HFFc6 (cell line): ENCODE data around the gene STAP2. TPM values are rescaled to one million over a fixed set of nuclear protein-coding genes. Genes with fewer than 3 reads are reported as not detected.

Source experiments
- DNase-seq: peaks from one replicate; pipeline ENCODE4 v3.0.0-alpha.2; 2018
- H3K27ac Mint-ChIP-seq: 2 replicates; pipeline ENCODE4 v1.8.0; 2020; ENCODE audit warnings: mild to moderate bottlenecking, mixed read lengths
- H3K27me3 Mint-ChIP-seq: 2 replicates; pipeline ENCODE4 v1.8.0; 2021; ENCODE audit warnings: mild to moderate bottlenecking, moderate library complexity, mixed read lengths; ENCODE audit not compliant: insufficient read depth
- H3K36me3 Mint-ChIP-seq: 2 replicates; pipeline ENCODE4 v1.8.0; 2021; ENCODE audit warnings: low read depth, mixed read lengths
- H3K4me1 Mint-ChIP-seq: 2 replicates; pipeline ENCODE4 v1.8.0; 2020; ENCODE audit warnings: low read depth, mixed read lengths
- H3K4me3 Mint-ChIP-seq: 2 replicates; pipeline ENCODE4 v1.8.0; 2020; ENCODE audit warnings: mild to moderate bottlenecking, moderate library complexity, mixed read lengths
- H3K9me3 Mint-ChIP-seq: 2 replicates; pipeline ENCODE4 v1.8.0; 2020; ENCODE audit warnings: mild to moderate bottlenecking, mixed read lengths
- total RNA-seq, 6 experiments: library from RNA; stranded (reverse); fragmentation: NEBNext Ultra II Directional; extraction: Animal tissue kit (Norgen Biotek cat#: 25700); gene quantifications; 2 replicates in 1 of 6; 3 replicates in 5 of 6; pipeline ENCODE4 v1.2.3, GENCODE V29; 2021
- TF ChIP-seq, protein P1 (sequence below): fragments of 200-600 bp; sonication (generic); IDR thresholded peaks from 2 replicates; pipeline ENCODE4 v1.5.0; 2021; ENCODE audit warnings: antibody characterized with exemption, mild to moderate bottlenecking

STAP2 gene
- total RNA-seq, 6 experiments from 2014 or later, result 0.24 to 2.7 (median 1.9) TPM

DNA sequence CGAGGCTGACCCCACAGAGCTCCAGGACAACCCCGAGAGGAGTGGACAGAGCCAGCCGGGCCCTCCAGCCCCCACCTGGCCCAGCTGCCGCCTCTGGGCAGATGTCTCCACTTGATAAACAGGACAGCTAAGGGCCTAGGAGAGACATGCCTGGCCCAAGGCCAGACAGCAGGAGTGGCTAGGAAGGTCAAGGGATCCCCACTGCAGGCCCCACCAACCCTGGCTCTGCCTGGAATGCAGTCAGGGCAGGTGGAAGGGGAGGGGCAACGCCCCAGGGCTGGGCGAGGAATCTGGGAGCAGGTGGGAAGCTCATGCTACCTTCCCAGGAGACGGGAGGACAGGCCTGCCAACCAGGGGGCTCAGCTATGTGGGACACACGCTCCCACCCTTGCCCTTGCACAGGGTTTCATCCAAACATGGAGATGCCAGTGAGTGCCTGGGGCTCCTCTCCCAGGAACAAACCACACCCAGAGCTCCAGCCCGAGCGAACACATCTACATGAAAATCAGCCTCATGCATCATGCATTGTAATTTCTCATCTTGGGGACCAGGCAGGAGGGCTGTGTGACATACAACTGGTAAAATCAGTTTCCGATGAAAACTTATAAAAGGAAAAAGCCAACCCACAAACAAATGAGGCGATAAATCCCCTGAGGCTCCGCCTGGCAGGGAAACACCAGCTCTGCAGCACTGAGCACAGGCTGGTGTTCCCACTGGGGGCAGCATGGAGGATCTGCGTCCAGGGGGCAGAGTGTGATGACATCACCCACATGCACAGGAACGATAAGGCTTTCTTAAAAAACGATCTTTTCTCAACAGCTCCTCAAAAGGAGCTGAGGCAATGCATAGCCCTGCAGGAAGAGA lies 36.8 kb upstream of the STAP2 start:
- Mint-ChIP-seq H3K36me3 (no peaks in the 10 kb centered on the region), H3K27me3 (peaks cover 1% of the 10 kb centered on the region; the same call in 1 of the 2 replicates), H3K27ac (peak overlapping the region; percentile 98), H3K9me3 (no peaks in the 10 kb centered on the region), H3K4me3 (peak overlapping the region; percentile 64), H3K4me1 (peaks cover 61% of the 10 kb centered on the region)
- TF ChIP-seq, protein P1, sequence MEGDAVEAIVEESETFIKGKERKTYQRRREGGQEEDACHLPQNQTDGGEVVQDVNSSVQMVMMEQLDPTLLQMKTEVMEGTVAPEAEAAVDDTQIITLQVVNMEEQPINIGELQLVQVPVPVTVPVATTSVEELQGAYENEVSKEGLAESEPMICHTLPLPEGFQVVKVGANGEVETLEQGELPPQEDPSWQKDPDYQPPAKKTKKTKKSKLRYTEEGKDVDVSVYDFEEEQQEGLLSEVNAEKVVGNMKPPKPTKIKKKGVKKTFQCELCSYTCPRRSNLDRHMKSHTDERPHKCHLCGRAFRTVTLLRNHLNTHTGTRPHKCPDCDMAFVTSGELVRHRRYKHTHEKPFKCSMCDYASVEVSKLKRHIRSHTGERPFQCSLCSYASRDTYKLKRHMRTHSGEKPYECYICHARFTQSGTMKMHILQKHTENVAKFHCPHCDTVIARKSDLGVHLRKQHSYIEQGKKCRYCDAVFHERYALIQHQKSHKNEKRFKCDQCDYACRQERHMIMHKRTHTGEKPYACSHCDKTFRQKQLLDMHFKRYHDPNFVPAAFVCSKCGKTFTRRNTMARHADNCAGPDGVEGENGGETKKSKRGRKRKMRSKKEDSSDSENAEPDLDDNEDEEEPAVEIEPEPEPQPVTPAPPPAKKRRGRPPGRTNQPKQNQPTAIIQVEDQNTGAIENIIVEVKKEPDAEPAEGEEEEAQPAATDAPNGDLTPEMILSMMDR, result peak; percentile 75
- DNase-seq, result peak; percentile 82

DNA sequence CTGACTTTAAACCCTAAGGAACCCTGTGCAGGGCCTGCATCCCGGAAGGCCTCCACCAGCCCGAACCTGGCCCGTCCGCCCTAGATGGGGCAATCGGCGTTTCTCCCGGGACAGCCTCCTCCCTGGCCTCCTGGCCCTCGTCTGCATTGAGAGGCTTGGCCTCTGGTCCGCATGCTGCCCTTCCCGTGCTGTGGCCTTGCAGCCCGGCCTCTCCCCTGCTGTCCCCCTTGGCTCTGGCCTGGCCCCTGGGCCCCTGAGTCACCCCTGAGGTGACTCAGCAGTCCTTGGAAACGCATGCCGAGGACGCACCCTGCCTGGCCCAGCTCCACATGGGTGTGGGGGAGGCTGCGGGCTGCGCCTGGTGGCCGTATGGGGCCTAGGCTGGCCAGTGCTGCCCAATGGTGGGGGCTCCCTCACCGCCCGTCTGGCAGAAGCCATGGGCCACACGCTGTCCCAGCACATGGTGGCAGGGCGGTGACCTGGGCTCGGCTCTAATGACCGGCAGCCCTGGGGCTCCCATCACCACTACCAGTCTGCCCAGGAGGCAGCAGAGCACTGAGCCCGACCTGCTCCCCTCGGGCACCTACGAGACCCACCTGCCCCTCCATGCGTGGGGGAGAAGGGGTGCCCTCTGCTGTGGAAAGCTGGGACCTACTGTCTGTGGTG lies 36.0 kb upstream of the STAP2 start:
- Mint-ChIP-seq H3K4me3 (peak overlapping the region; percentile 74), H3K4me1 (peaks cover 54% of the 10 kb centered on the region), H3K27me3 (peaks cover 1% of the 10 kb centered on the region; the same call in 1 of the 2 replicates), H3K9me3 (no peaks in the 10 kb centered on the region), H3K36me3 (no peaks in the 10 kb centered on the region), H3K27ac (peak overlapping the region; percentile 98)
- TF ChIP-seq, protein P1, result peak; percentile 47; the same call in 1 of the 2 replicates
- peak; percentile 90 for DNase-seq

DNA sequence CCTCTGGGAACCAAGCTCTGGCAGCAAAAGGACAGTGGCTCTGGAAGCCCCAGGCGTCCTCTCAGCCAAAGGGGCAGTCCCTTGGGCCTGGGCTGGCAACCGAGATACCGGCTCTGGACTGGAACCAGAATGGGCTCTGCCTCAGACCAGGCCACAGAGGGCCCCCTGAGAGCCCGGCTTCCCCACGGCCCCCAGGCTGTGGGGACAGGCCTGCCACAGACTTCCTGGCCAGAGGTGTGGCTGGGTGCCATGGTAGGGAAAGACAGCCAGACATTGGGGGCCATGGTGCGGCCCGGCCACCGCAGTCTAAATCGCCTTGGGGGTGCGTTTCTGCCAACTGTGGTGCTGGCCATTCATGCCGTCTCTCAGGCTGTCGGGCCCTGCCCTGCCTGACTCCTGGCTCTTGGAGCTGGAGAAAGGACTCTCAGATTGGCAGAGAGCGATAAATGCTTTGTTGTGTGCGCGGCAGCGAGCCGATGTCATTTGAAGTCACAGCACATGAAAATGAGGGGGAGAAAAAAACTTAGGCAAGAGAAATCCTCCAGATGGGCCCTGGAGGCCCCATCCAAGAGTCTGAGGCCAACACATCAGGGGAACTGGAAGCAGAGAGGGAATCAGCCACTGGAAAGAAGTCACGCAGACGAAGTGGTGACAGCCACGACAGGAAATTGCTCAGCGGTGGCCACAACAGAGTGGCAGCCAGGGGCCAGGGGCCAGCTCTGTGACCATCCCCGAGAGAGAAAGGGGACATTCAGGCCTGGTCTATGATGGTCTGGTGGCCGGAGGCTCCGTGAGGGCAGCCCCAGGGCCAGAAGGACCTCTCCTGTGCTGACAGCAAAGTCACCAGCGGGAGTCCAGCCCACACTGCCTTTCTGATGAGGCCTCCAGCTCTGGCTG lies 35.2 kb upstream of the STAP2 start:
- peaks cover 1% of the 10 kb centered on the region; the same call in 1 of the 2 replicates for H3K27me3 Mint-ChIP-seq
- H3K4me3 Mint-ChIP-seq, result peak overlapping the region; percentile 74
- H3K4me1 Mint-ChIP-seq, result peaks cover 49% of the 10 kb centered on the region
- H3K36me3 Mint-ChIP-seq, result no peaks in the 10 kb centered on the region
- TF ChIP-seq, protein P1, result no peak
- peak overlapping the region; percentile 98 for H3K27ac Mint-ChIP-seq
- peak; percentile 19 for DNase-seq
- no peaks in the 10 kb centered on the region for H3K9me3 Mint-ChIP-seq

DNA sequence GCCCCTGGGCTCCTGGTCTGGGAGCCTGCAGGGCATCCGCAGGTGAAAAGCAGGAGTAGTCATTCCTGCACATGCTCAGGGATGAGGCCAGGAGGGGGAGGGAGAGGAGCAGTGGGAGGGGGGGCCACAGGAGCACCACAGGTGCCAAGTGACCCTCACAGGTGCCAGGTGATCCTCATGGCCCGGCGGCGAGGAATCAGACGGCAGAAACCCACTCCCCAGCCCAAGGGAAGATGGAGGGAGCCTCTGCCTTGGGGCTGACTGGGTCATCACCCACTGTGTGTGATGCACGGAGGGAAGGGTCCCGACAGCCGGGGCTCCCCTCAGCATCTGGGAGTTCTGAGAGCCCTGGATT lies 34.4 kb upstream of the STAP2 start:
- Mint-ChIP-seq H3K4me1 (peaks cover 49% of the 10 kb centered on the region), H3K27me3 (peaks cover 3% of the 10 kb centered on the region), H3K27ac (peak overlapping the region; percentile 98), H3K4me3 (no peak overlapping the region), H3K36me3 (no peaks in the 10 kb centered on the region), H3K9me3 (no peaks in the 10 kb centered on the region)
- TF ChIP-seq, protein P1, result no peak
- no peak for DNase-seq
